HG02571 (cell line): ENCODE measurements around the gene TNFRSF13B.
"Not testable (repeated sequence)": the region's sequence is repeated elsewhere in the genome, so short reads cannot be mapped to it uniquely, and the experiment has no call there.

Experiments
- ATAC-seq: cut with Tn5 transposase; IDR thresholded peaks from one replicate; pipeline ENCODE4 v1.9.1; 2021; ENCODE audit warnings: mild to moderate bottlenecking, moderate library complexity; ENCODE audit not compliant: unreplicated experiment

The TNFRSF13B gene

DNA sequence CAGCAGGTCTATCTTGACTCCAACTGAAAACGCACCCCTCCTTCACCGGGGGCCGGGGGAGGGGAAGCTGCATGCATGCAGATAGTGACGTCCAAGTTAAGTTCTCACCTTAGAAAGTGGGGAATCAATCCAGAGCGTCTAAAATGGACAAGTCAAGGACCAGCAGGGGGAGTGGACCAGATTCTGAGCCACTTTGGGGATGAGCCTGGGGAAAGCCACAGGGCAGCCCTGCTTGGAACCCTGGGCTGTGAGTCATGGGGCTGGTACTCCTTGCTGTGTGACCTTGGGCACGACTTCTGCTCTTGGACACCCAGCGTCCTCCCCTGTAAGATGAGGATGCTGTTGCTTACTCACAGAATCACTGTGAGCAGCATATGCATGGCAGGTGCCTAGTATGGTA, 9.1 kb downstream of the TNFRSF13B start:
- ATAC-seq, result no peak

DNA sequence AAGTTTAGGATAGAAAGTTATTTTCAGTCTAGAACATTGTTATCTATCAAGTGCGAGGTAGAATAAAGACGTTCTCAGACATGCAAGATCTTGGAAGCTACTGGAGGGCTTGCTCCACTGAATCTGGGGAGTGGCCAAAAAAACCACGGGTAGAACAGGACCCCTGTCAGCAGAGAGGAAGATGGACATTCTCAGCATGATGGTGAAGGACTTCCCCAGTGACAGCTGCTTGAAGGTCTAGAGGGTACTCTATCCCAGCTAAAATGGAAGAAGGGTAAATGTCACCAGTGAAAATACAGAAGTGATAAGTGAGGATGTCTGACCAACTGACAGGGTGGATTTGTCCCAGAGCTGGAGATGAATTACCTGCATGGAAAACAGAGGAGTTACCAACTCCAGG, 10.1 kb downstream of the TNFRSF13B start:
- ATAC-seq, result no peak

DNA sequence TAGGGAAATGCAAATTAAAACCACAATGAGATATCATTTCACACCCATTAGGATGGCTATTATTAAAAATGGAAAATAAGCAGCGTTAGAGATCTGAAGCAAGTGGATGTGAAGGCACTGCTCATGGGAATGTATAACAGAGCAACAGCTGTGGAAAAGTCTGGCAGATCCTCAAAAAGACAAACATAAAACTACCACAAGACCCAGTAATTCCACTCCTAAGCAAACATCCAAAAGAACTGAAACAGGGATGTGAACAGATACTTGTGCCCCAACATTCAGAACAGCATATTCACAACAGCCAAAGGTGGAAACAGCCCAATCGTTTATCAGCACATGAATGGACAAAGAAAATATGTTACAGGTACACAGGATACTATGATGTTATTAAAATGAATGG, 10.9 kb downstream of the TNFRSF13B start:
- ATAC-seq, result not testable (repeated sequence)

DNA sequence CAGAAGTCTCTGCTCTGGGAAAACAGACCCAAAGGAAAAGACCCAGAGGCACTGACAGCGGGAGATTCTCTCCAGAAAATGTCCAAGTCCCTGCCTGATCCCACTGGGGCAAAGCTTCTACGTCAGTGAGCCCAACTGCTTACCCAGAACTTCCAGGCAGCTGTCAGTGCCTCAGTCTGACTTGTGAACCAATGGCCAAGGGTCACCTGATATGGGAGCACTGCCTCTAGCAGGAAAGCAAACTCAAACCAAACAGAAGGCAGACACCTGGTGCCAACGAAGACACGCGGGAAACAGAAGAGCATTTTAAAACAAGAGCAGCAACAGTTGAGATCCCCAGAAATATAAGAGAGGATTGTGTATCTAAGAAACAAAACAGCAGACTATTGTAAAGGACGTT, 16.9 kb downstream of the TNFRSF13B start:
- not testable (repeated sequence) for ATAC-seq

DNA sequence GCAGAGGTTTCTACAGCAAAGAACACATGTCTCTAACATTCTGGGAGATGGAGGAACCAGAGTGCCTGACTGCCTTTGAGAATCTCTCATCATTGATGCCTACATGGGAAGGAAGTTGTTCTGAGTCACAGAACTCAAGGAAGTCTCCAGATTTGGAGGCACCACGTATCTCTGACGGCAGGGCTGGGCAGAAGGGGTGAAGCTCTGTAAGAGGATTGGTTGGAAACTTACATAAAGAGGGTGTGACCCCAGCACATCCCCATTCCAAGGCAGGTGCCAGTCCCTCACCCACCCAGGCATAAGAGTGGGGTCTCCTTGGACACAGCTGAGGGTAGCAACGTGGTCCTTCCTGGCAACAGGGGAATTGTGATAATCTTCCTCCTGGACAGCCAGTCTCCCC, 17.4 kb downstream of the TNFRSF13B start:
- no peak for ATAC-seq

DNA sequence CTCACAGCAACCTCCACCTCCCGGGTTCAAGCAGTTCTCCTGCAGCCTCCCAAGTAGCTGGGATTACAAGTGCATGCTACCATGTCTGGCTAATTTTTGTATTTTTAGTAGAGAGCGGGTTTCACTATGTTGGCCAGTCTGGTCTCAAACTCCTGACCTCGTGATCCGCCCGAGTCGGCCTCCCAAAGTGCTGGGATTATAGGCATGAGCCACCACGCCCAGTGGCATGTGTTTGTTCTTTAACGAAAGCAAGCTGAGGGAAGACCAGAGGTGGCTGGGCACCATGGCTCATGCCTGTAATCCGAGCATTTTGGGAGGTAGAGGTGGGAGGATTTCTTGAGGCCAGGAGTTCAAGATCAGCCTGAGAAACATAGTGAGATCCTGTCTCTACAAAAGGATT, 18.1 kb downstream of the TNFRSF13B start:
- ATAC-seq, result no peak

DNA sequence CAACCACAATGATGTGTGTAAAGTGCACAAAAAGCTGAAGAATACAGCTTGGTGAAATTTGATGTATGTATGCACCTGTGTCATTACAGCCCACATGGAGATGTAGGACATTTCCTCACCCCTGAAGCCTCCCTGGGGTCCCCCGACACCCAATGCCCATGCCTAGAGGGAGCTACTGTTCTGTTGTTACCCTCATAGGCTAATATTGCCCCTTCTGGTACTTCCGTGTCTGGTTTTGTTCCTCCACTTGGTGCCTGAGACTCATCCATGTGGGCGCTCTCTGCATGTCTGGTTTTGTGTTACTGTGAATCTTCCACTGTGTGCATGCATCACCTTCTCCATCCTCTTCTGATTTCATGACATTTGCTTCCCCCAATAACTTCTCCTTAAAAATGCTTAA, 18.6 kb downstream of the TNFRSF13B start:
- no peak for ATAC-seq

DNA sequence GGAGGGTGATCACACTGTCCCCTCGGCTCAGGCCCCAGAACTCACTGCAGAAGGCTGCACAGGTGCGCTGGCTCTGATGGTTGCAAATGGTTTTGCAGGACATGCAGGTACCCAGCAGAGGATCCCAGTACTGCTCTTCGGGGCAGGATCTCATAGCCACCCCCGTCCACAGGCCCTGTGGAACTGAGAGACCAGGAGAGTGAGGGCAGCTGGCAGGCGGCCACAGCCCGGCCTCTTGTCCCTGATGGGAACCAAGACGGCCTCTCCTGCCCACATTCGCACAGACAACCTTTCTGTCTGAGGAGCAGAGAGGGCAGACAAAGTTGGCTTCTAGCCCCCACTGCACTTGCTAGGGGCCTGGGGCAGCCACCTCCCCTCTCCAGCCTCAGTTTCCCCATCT, 19.5 kb downstream of the TNFRSF13B start:
- no peak for ATAC-seq

DNA sequence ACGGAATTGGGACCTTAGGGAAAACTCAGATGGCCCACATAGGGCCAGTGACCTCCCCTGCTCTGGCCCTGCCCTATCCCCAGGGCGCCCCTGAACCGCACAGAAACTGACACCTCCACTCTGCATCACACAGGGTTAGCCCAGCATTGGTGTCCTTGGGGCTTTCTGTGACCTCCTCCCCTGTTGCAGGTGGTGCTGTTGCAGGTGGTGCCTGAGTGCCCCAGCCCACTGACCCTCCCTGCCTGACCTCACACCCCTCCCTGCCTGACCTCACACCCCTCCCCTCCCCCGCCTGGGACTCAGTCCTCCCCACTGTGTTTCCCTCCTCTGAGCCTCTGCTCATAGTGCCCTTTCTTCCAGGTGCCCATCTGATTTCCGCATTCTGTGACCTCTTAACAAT, 21.4 kb downstream of the TNFRSF13B start:
- ATAC-seq, result no peak

DNA sequence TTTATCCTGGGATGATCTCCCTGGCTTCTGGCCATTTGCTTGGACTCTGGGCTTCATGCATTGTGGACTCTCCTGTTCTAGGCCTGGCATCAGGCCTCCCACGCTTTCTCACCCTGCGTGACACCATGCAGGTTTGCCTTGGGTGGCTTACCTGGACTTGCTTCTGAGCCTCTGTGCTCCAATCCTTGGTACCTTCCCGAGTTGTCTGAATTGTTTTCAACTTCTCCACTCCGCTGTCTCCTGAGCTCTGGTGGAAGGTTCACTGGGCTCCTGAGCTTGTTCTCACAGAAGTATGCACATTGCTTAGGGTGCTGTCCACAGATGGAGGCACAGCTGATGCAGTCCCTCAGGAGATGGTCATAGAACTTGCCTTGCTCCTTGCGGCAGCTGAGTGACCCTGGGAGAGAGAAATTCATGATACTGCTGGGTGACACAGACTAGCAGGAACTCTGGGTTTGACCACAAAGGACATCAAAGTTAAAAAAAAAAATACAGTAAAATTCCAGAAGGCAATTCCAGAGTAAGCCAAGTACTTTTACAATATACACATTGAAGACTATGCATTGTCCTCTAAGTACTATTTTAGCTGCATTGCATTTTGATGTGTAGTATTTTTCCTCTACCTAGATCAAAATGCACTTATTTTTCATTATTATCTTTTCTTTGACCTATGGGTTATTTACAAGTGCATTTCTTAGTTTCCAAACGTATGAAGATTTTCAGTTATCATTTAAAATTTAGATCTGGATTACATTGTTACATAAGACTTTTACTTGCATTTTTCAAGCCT, 23.1 kb downstream of the TNFRSF13B start:
- ATAC-seq, result no peak

DNA sequence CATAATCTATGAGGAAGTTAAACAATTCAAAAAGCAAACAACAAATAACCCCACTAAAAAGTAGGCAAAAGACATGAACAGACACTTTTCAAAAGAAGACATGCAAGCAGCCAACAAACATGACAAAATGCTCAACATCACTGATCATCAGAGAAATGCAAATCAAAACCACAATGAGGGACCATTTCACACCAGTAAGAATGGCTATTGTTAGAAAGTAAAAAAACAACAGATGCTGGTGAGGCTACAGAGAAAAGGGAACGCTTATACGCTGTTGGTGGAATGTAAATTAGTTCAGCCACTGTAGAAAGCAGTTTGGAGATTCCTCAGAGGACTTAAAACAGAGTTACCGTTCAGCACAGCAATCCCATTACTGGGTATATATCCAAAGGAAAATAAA, 24.4 kb downstream of the TNFRSF13B start:
- no peak for ATAC-seq

DNA sequence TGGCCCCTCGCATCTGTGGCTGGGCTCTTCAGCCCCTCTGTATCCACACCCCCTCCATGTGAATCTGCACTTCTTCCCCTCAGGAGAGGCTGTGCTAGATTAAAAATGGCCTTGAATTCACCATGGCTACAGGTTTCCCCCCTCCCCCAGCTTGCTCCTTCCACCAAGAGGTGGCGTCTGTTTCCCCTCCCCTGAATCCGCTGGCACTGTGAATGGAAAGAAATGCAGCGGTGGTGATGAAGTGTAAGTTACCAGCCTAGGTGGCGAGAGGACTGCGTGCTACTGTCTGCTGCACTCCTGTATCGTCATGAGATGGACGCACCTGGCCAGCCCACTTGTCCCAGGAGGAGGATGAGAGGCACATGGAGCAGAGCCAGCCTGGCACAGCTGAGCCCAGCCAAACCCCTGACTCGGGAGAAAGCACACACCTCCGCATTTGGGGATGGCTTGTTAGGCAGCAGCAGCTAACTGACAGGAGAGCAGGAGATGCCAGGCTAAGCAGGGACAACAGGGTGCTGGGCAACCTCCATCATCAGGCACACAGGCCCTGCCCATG, 26.2 kb downstream of the TNFRSF13B start:
- ATAC-seq, result no peak

DNA sequence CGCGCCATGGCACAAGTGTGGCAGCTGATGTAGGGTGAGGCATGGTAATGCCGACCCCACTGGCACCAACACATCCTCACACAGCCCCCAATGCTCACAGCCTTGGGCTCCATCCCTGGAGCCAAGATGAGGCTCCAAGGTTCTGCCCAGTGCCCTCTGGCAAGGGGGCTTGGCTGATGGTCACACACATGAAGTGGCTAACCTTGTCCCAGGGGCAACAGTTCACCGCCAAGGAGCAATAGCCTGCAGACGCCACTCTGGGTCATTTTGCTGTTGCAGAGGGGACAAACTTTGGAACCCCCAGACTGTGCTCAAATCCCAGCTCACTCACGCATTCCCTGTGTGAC, 26.8 kb downstream of the TNFRSF13B start:
- ATAC-seq, result no peak

DNA sequence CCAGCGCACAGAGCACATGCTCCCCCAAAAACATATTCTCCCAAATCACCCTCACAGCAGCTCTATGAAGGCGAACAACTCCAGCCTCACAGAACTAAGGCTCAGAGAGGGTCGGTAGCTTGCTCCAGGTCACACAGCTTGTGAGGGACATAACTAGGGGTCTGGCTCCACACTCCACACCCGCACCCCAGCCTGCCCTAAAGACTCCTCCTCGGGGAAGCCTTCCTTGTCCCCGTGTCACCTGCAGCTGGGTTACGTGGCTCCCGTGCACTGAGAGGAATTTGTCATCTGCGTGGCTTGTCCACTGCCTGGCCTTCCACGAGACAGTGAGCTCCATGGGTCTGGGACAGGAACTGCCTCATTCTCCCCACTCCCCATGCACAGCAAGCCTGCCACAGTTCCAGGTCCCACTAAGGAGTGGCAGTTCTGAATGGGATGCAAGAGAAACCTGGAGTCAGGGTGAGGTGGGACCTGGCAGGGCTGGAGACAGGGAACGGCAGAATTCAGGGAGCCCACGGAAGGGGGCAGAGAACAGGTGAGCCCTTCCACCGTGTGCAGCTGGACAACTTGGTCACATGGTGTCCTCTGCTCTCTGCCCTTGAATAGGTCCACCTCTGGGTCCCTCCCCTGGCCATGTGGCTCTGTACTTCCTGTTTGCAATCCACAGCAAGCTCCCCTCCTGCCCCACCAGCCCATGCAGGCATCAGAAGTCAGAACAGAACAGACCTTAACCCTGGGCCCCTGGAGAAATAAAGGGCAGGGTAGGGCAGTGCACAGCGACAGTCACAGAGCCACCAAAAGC, 27.4 kb downstream of the TNFRSF13B start:
- no peak for ATAC-seq

DNA sequence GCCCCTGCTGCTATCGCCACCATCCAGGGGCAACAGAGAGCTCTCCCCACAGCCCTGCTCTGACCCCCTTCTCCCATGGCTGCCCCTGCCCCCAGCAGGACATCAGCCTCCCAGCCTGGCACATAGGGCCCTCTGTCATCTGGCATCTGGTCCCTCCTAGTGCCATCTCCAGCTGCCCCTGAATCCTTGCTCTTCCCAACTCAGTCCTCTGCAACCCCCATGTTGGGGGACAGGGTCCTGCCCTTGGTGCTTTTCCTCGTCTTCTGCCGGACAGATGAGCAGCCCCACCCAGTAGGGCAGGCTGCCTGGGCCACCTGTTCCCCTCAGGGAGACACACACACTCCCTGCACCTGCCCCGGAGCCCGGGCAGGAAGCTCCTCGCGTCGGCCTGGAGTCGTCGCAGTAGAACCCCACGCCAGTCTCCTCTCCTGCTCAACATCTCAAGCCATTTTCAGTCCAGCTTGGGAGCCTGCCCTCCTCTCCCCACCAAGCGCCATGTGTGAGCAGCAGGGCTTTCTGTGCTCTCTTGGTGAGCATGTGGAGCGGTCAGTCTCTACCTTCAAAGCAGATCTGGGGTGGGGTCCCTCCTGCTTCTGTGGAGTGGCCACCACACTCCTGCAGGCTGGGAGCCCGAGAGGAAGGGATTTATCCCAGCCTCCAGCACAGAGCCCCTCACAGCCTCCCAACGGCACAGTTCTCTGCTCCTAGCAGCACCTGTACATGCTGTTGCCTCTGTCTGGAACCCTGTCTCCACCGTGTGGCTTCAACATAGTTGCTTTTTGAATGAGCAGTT, 28.2 kb downstream of the TNFRSF13B start:
- no peak for ATAC-seq

DNA sequence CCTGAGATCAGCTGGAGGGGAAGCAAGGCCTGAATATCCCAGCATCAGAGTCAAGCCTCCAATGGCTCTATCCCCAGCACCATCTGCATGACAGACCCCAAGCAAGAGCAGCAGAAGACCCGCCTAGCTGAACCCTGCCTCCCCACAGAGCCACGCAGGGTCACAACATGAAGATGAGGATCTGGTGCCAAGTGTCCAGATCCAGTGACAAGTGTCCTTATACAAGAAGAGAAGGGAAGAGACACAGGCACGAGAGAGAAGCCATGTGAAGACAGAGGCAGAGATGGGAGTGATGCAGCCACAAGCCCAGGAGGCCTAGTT, 28.9 kb downstream of the TNFRSF13B start:
- ATAC-seq, result no peak

DNA sequence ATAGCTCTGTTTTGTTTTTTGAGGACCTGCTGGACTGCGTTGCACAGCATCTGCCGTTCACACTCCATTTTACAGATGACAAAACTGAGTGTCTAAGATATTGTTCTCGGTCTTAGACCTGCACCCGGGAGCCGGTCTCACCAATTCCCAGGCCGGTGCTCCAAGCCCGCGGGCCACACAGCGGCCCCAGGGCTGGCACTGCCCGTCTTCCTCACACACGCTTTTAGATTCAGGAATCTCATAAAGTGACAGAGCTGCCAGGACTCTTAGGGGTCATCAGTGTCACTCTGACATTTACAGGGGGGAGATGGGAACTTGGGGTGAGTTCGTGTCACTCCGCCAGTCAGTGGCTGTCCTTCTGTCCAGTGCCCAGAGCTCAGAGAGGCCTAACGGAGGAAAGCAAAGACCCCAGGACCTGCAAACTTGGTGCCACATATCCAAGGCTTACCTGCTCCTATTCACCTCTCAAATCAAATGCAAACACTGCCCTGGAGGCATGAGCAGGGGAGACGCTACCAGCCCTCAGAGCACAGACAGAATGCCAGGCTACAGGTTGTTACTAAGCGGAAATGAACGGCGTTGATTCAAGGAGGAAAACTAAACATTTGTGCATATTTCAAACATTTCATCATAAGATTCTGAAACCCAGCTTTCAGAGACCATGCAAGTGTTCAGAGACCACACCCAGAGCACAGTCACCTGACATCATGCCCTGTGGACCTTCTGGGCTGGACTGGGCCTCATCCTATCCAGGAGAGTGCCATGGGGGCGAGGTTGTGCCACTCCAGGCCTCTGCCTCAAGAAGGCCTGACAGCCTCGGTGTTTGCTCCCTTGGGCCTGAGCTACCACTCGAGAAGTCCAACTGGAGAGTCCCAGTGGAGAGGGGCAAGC, 29.5 kb downstream of the TNFRSF13B start:
- no peak for ATAC-seq

DNA sequence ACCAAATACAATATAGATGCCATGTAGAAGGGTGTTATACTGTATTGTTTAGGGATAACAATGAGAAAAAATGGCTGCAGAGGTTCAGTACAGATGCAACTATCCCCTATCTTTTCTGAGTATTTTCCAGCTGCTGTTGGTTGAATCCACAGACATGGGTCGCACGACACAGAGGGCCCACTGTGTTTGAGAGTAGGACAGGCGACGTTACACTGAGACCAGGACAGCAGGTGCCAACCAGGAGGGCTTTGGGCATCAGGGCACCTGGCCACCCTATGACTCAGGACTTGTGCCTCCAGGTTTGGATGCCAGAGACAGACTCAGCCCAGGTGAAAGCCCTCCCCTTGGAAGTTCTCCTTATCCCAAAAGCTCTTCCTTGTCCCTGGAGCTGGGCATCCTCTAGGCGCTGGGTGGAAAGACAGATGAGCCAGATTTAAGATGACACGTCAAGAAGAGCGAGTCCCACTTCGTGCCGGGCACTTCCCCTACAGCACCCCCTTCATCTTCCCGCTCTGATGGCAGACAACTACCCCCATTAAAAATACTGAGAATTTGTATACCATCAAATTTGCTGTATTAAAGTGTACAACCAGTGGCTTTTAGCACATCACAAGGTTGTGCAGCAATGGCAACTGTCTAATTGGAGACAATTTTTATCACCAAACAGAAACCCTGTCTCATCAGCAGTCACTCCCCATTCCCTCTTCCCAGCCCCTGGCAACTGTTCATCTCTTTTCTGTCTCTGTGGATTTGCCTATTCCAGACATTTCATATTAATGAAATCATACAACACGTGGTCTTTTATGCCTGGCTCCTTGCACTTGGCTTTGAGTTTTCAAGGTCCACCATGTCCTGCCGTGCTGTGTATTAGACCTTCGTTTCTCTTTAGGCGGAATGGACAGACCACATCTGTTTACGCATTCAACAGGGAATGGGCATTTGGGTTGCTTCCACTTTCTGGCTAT, 30.6 kb downstream of the TNFRSF13B start:
- no peak for ATAC-seq

DNA sequence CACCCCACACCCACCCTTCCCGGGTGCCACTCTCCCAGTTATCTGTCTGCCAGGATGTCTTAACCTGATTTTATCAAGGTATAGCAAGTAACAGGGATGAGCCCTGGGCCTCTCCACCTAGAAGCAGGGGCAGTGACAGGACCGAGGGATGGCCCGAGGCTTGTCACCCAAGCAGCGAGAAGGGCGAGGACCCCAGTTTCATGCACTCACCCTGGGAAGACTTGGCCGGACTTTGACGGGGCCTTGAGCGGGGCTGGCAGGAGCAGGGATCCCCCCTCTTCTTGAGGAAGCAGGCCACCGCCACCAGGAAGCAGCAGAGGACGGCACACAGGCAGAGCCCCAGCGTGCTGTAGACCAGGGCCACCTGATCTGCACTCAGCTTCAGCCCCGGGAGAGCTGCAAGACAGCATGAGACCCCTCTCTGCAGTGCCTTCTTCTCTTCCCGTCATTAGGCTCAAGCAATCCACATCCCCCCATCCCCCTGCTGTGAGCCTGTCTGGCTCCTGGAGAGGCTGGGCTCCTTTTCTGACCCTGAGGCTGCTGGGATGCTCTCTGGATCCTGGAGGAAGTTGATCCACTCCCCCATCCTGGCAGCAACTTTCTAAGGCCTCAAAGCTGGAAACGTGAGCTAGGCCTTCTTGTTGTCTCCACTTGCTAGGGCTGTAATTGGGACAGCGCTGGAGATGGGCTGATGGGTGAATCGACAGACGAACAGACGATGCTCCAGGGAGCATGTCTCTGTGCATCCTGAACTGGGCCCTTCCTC, 31.6 kb downstream of the TNFRSF13B start:
- ATAC-seq, result no peak
